GM04503 (cell line): ENCODE measurements around the gene BMP7.
"Not testable (repeated sequence)": the region's sequence is repeated elsewhere in the genome, so short reads cannot be mapped to it uniquely, and the experiment has no call there.

ENCODE experiments used
- DNase-seq: peaks from one replicate; pipeline ENCODE4 v3.0.0-alpha.2; 2012; ENCODE audit warnings: low read depth

BMP7 gene

GRCh38 chr20:57166568-57167291, 99.7 kb downstream of the BMP7 start:
- DNase-seq = no peak

GRCh38 chr20:57165427-57166004, 100.9 kb downstream of the BMP7 start:
- DNase-seq = no peak

GRCh38 chr20:57164872-57165271, 101.6 kb downstream of the BMP7 start:
- DNase-seq = no peak

GRCh38 chr20:57163041-57163440, 103.4 kb downstream of the BMP7 start:
- DNase-seq = no peak

- DNase-seq = no peak
These were observed 104.1 kb downstream of the BMP7 start for GRCh38 chr20:57162362-57162652.

- no peak for DNase-seq
These were observed 104.7 kb downstream of the BMP7 start for GRCh38 chr20:57161478-57162361.

- DNase-seq = no peak
These were observed 105.5 kb downstream of the BMP7 start for GRCh38 chr20:57160985-57161384.

- DNase-seq = no peak
These were observed 106.4 kb downstream of the BMP7 start for GRCh38 chr20:57159945-57160610.

- DNase-seq = no peak
These were observed 107.1 kb downstream of the BMP7 start for GRCh38 chr20:57159193-57159851.

GRCh38 chr20:57158474-57158873, 108.0 kb downstream of the BMP7 start:
- no peak for DNase-seq

- not testable (repeated sequence) for DNase-seq
These were observed 108.7 kb downstream of the BMP7 start for GRCh38 chr20:57157787-57158186.

GRCh38 chr20:57157106-57157691, 109.2 kb downstream of the BMP7 start:
- no peak for DNase-seq

GRCh38 chr20:57156011-57156729, 110.3 kb downstream of the BMP7 start:
- DNase-seq = no peak

- DNase-seq = no peak
These were observed 111.0 kb downstream of the BMP7 start for GRCh38 chr20:57155415-57155814.

GRCh38 chr20:57153238-57153905, 113.1 kb downstream of the BMP7 start:
- no peak for DNase-seq

- no peak for DNase-seq
These were observed 113.9 kb downstream of the BMP7 start for GRCh38 chr20:57152557-57152956.

- DNase-seq = no peak
These were observed 115.9 kb downstream of the BMP7 start for GRCh38 chr20:57150559-57150958.

GRCh38 chr20:57148263-57148662, 118.2 kb downstream of the BMP7 start:
- no peak for DNase-seq

- no peak for DNase-seq
These were observed 119.3 kb downstream of the BMP7 start for GRCh38 chr20:57147185-57147584.

- no peak for DNase-seq
These were observed 120.3 kb downstream of the BMP7 start for GRCh38 chr20:57146155-57146554.
